ELF-1 (cell line): ENCODE measurements around the gene CACNA1C.
A peak's percentile ranks its signal among the peaks of the same experiment; 100 is the strongest.

ENCODE experiments used
- DNase-seq: peaks from one replicate; pipeline ENCODE4 v3.0.0-alpha.2; 2016; ENCODE audit warnings: low read depth, low spot score

Gene CACNA1C

GRCh38 chr12:2411011-2411410 lies 358.2 kb downstream of the CACNA1C start:
- DNase-seq: no peak

- DNase-seq: peak; percentile 50
Measured at GRCh38 chr12:2411616-2412304, 359.0 kb downstream of the CACNA1C start.

- DNase-seq: peak; percentile 32
Measured at GRCh38 chr12:2412305-2412643, 359.5 kb downstream of the CACNA1C start.

GRCh38 chr12:2413301-2413700 lies 360.5 kb downstream of the CACNA1C start:
- no peak for DNase-seq

- DNase-seq: no peak
Measured at GRCh38 chr12:2413999-2414792, 361.4 kb downstream of the CACNA1C start.

- no peak for DNase-seq
Measured at GRCh38 chr12:2414810-2415567, 362.2 kb downstream of the CACNA1C start.

GRCh38 chr12:2415568-2415944 lies 362.8 kb downstream of the CACNA1C start:
- no peak for DNase-seq

- DNase-seq: no peak
Measured at GRCh38 chr12:2416158-2416557, 363.4 kb downstream of the CACNA1C start.

GRCh38 chr12:2417481-2418160 lies 364.8 kb downstream of the CACNA1C start:
- peak; percentile 23 for DNase-seq

GRCh38 chr12:2418579-2418978 lies 365.8 kb downstream of the CACNA1C start:
- no peak for DNase-seq

- DNase-seq: no peak
Measured at GRCh38 chr12:2422591-2422990, 369.8 kb downstream of the CACNA1C start.

GRCh38 chr12:2429032-2429431 lies 376.2 kb downstream of the CACNA1C start:
- DNase-seq: no peak

GRCh38 chr12:2431810-2432209 lies 379.0 kb downstream of the CACNA1C start:
- DNase-seq: no peak

GRCh38 chr12:2432856-2433255 lies 380.1 kb downstream of the CACNA1C start:
- no peak for DNase-seq

GRCh38 chr12:2435511-2435910 lies 382.7 kb downstream of the CACNA1C start:
- no peak for DNase-seq

- no peak for DNase-seq
Measured at GRCh38 chr12:2439332-2440100, 386.7 kb downstream of the CACNA1C start.

- no peak for DNase-seq
Measured at GRCh38 chr12:2443776-2444175, 391.0 kb downstream of the CACNA1C start.

GRCh38 chr12:2445968-2446367 lies 393.2 kb downstream of the CACNA1C start:
- DNase-seq: no peak

- DNase-seq: no peak
Measured at GRCh38 chr12:2447861-2448260, 395.1 kb downstream of the CACNA1C start.

- DNase-seq: no peak
Measured at GRCh38 chr12:2449586-2449985, 396.8 kb downstream of the CACNA1C start.

GRCh38 chr12:2450553-2450952 lies 397.8 kb downstream of the CACNA1C start:
- no peak for DNase-seq
